K562 (cell line): ENCODE measurements around the gene RER1. TPM values are rescaled to one million over a fixed set of nuclear protein-coding genes. Genes with fewer than 3 reads are reported as not detected.

Experiments used
- CBFB ChIP-seq: sonication (generic); formaldehyde crosslinking; IDR thresholded peaks from 2 replicates; pipeline ENCODE4 v1.4.0; 2020; ENCODE audit warnings: mild to moderate bottlenecking, missing genetic modification reagents
- CREM ChIP-seq: IDR thresholded peaks from 2 replicates; pipeline ENCODE4 v1.6.1; 2014; ENCODE audit warnings: antibody characterized with exemption, low read depth
- DACH1 ChIP-seq: fragments of 450-650 bp; IDR thresholded peaks from 2 replicates; pipeline ENCODE4 v1.6.1; 2018; ENCODE audit not compliant: partially characterized antibody
- FOS ChIP-seq: IDR thresholded peaks from 3 replicates; pipeline ENCODE4 v1.6.1; 2011; ENCODE audit not compliant: insufficient read length; ENCODE audit errors: extremely low read depth
- HDAC8 ChIP-seq: fragments of 450-650 bp; IDR thresholded peaks from 2 replicates; pipeline ENCODE4 v1.6.1; 2016; ENCODE audit warnings: mild to moderate bottlenecking, missing genetic modification characterization, moderate library complexity, missing compliant biosample characterization
- HNRNPUL1 ChIP-seq: fragments of 200-400 bp; formaldehyde crosslinking; IDR thresholded peaks from 2 replicates; pipeline ENCODE4 v1.6.1; 2017; ENCODE audit warnings: low read length
- MCM7 ChIP-seq, 2 experiments: fragments of 450-650 bp; IDR thresholded peaks; 2 replicates each; pipeline ENCODE4 v1.6.1; 2016 to 2018
- NELFE ChIP-seq: IDR thresholded peaks from 2 replicates; pipeline ENCODE4 v1.6.1; 2011; ENCODE audit warnings: mild to moderate bottlenecking; ENCODE audit not compliant: insufficient read depth, insufficient read length
- NFE2 ChIP-seq: IDR thresholded peaks from 2 replicates; pipeline ENCODE4 v1.6.1; 2014; ENCODE audit warnings: antibody characterized with exemption, low read depth
- RFX5 ChIP-seq: IDR thresholded peaks from 2 replicates; pipeline ENCODE4 v1.6.1; 2011; ENCODE audit warnings: low read depth, mild to moderate bottlenecking, improper control_type of control experiment, low read length
- SIN3B ChIP-seq: fragments of 450-650 bp; IDR thresholded peaks from 2 replicates; pipeline ENCODE4 v1.6.1; 2017; ENCODE audit warnings: low read depth, mild to moderate bottlenecking, moderate library complexity
- SMARCC2 ChIP-seq: fragments of 450-650 bp; IDR thresholded peaks from 2 replicates; pipeline ENCODE4 v1.6.1; 2017; ENCODE audit warnings: antibody characterized with exemption, moderate library complexity, mild to moderate bottlenecking, low read depth
- TAF15 ChIP-seq: fragments of 200-400 bp; formaldehyde crosslinking; IDR thresholded peaks from 2 replicates; pipeline ENCODE4 v1.6.1; 2017; ENCODE audit warnings: mild to moderate bottlenecking, low read depth, low read length, moderate library complexity
- TBL1XR1 ChIP-seq, 2 experiments: IDR thresholded peaks; 2 replicates each; pipeline ENCODE4 v1.6.1; 2012; ENCODE audit warnings: improper control_type of control experiment in 2 of 2, low read length in 2 of 2, mild to moderate bottlenecking in 1 of 2
- ZBTB1 ChIP-seq: sonication (generic); formaldehyde crosslinking; IDR thresholded peaks from 2 replicates; pipeline ENCODE4 v1.8.1; 2023; ENCODE audit warnings: missing genetic modification reagents, low read depth, mild to moderate bottlenecking, borderline replicate concordance
- ZNF124 ChIP-seq: sonication (generic); formaldehyde crosslinking; IDR thresholded peaks from 2 replicates; pipeline ENCODE4 v1.8.1; 2022; ENCODE audit warnings: missing genetic modification reagents
- ZNF175 ChIP-seq: fragments of 200-800 bp; sonication (Bioruptor generic); IDR thresholded peaks from 2 replicates; pipeline ENCODE4 v1.6.1; 2016; ENCODE audit warnings: low read depth, mild to moderate bottlenecking, missing genetic modification characterization, missing compliant biosample characterization
- ZNF436 ChIP-seq: fragments of 250-450, 450-650 bp; sonication (Bioruptor Pico); formaldehyde crosslinking; IDR thresholded peaks from 2 replicates; pipeline ENCODE4 v1.7.0; 2020; ENCODE audit warnings: mild to moderate bottlenecking
- ZNF696 ChIP-seq: fragments of 250-450 bp; sonication (Bioruptor Pico); conservative IDR thresholded peaks from 2 replicates; pipeline ENCODE4 v1.4.0; 2020; ENCODE audit warnings: mild to moderate bottlenecking, moderate library complexity
- ZNF77 ChIP-seq: fragments of 250-450 bp; sonication (Bioruptor Pico); IDR thresholded peaks from 2 replicates; pipeline ENCODE4 v1.5.0; 2020
- ZSCAN29 ChIP-seq: fragments of 450-650 bp; IDR thresholded peaks from 2 replicates; pipeline ENCODE4 v1.6.1; 2017
- polyA plus RNA-seq, 8 experiments: library from polyadenylated mRNA; depleted of rRNA in 4 of 8; stranded (reverse) in 5 of 8; unstranded in 3 of 8; fragments of >200 nt; fragmentation: Nextera tagmentation in 2 of 8; fragmentation: Illumina TruSeq in 1 of 8; extraction: Ambion mirVana in 2 of 8; extraction: Trizol in 1 of 8; gene quantifications; 2 replicates each; pipeline versions ENCODE4 v1.2.1 to v1.2.3, GENCODE V29; 2011 to 2014; ENCODE audit warnings: inconsistent platforms in 1 of 8, missing spikeins in 1 of 8
- total RNA-seq, 7 experiments: library from RNA; depleted of rRNA in 6 of 7; stranded (reverse); fragments of >200 nt in 6 of 7; fragmentation: Illumina TruSeq in 2 of 7; extraction: Trizol in 2 of 7; gene quantifications; 2 replicates each; pipeline versions ENCODE4 v1.2.1 to v1.2.3, GENCODE V29; 2011 to 2021; ENCODE audit warnings: low replicate concordance in 1 of 7
- TF ChIP-seq, protein P1 (sequence below): fragments of 450-650 bp; IDR thresholded peaks from one replicate; pipeline ENCODE4 v1.6.1; 2018; ENCODE audit warnings: mild to moderate bottlenecking, moderate library complexity; ENCODE audit not compliant: partially characterized antibody
- TF ChIP-seq, protein P2 (sequence below): fragments of 450-650 bp; IDR thresholded peaks from 2 replicates; pipeline ENCODE4 v1.7.0; 2016; ENCODE audit warnings: borderline replicate concordance
- TF ChIP-seq, protein P3 (sequence below): fragments of 150-350 bp; IDR thresholded peaks from 2 replicates; pipeline ENCODE4 v1.6.1; 2014; ENCODE audit warnings: low read depth, mild to moderate bottlenecking, low read length, borderline replicate concordance

Gene RER1
- total and polyA plus RNA-seq, 9 of the 15 experiments (the other 6 are each of a cell fraction or from before 2014, with no cell fraction given) = 19.6 to 354 (median 183) TPM

DNA sequence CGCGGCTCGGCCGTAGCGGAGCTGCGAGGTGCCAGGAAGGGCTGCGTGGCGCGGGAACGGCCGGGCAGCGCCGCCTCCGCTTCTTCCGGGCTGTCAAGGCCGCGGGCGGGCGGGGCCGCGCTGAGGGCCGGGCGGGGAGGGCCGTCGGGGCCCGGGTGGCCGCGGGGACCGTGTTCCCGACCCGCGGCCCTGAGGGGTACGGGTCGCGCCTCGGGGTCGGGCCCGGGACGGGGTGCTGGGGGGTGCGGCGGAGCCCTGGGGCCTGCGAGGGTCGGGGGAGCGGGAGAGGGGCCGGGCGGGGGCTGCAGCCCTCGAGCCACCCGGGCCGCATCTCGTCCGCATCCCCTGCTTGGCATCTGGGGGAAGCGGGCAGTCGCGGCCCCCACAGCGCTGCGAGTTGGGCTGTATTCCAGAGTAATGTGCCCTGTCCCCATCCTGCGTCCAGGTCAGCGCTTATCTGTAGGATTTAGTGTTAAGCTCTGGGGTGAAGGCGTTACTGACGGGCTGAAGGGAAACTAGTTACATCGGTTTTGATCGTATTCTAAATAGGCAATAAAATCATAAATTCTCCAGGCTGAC, 379 bp downstream of the RER1 start (continued):
- TF ChIP-seq TAF15 (no peak), SMARCC2 (no peak), ZNF124 (CRISPR knock-in tag) (no peak), MCM7 (IDR thresholded peaks at IDR 0.05) (no peak), CREM (no peak), ZNF436 (no peak), ZBTB1 (peak; percentile 94), ZNF77 (no peak), NFE2 (no peak), ZNF696 (CRISPR knock-in tag) (no peak), SIN3B (peak; percentile 73), ZSCAN29 (no peak), TBL1XR1 (IDR thresholded peaks at IDR 0.05; ENCODE audit: low read length in 2 of 2) (no peak), RFX5 (no peak), HNRNPUL1 (no peak), HDAC8 (tag) (no peak), CBFB (CRISPR knock-in tag) (no peak), ZNF175 (CRISPR knock-in tag) (no peak), DACH1 (no peak), NELFE (no peak), FOS (no peak)
- TF ChIP-seq, protein P1, sequence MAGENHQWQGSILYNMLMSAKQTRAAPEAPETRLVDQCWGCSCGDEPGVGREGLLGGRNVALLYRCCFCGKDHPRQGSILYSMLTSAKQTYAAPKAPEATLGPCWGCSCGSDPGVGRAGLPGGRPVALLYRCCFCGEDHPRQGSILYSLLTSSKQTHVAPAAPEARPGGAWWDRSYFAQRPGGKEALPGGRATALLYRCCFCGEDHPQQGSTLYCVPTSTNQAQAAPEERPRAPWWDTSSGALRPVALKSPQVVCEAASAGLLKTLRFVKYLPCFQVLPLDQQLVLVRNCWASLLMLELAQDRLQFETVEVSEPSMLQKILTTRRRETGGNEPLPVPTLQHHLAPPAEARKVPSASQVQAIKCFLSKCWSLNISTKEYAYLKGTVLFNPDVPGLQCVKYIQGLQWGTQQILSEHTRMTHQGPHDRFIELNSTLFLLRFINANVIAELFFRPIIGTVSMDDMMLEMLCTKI = no peak
- TF ChIP-seq, protein P2, sequence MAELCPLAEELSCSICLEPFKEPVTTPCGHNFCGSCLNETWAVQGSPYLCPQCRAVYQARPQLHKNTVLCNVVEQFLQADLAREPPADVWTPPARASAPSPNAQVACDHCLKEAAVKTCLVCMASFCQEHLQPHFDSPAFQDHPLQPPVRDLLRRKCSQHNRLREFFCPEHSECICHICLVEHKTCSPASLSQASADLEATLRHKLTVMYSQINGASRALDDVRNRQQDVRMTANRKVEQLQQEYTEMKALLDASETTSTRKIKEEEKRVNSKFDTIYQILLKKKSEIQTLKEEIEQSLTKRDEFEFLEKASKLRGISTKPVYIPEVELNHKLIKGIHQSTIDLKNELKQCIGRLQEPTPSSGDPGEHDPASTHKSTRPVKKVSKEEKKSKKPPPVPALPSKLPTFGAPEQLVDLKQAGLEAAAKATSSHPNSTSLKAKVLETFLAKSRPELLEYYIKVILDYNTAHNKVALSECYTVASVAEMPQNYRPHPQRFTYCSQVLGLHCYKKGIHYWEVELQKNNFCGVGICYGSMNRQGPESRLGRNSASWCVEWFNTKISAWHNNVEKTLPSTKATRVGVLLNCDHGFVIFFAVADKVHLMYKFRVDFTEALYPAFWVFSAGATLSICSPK = no peak
- TF ChIP-seq, protein P3, sequence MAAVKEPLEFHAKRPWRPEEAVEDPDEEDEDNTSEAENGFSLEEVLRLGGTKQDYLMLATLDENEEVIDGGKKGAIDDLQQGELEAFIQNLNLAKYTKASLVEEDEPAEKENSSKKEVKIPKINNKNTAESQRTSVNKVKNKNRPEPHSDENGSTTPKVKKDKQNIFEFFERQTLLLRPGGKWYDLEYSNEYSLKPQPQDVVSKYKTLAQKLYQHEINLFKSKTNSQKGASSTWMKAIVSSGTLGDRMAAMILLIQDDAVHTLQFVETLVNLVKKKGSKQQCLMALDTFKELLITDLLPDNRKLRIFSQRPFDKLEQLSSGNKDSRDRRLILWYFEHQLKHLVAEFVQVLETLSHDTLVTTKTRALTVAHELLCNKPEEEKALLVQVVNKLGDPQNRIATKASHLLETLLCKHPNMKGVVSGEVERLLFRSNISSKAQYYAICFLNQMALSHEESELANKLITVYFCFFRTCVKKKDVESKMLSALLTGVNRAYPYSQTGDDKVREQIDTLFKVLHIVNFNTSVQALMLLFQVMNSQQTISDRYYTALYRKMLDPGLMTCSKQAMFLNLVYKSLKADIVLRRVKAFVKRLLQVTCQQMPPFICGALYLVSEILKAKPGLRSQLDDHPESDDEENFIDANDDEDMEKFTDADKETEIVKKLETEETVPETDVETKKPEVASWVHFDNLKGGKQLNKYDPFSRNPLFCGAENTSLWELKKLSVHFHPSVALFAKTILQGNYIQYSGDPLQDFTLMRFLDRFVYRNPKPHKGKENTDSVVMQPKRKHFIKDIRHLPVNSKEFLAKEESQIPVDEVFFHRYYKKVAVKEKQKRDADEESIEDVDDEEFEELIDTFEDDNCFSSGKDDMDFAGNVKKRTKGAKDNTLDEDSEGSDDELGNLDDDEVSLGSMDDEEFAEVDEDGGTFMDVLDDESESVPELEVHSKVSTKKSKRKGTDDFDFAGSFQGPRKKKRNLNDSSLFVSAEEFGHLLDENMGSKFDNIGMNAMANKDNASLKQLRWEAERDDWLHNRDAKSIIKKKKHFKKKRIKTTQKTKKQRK = no peak
